SK-N-SH treated with all-trans-retinoic acid at 6 μM for 48 hours (cell line): Measurements from ENCODE around the gene AURKB.

ENCODE experiments used
- ATAC-seq: fragments of 200-7000 bp; cut with Tn5 transposase; 3 replicates; pipeline ENCODE4 v1.9.1; 2020; ENCODE audit warnings: mild to moderate bottlenecking, moderate library complexity
- ARNTL ChIP-seq: fragments of 450-650 bp; formaldehyde crosslinking; IDR thresholded peaks from 2 replicates; pipeline ENCODE4 v1.5.0; 2020; ENCODE audit warnings: low read depth, mild to moderate bottlenecking, moderate library complexity, borderline replicate concordance
- BACH2 ChIP-seq: fragments of 250-450 bp; sonication (Bioruptor Pico); IDR thresholded peaks from 2 replicates; pipeline ENCODE4 v1.9.0; 2021; ENCODE audit warnings: mild to moderate bottlenecking, borderline replicate concordance
- CSDC2 ChIP-seq: fragments of 250-450 bp; sonication (Bioruptor Pico); IDR thresholded peaks from 2 replicates; pipeline ENCODE4 v1.5.0; 2020; ENCODE audit warnings: mild to moderate bottlenecking, moderate library complexity
- CSRNP3 ChIP-seq: fragments of 250-450 bp; sonication (Bioruptor Pico); IDR thresholded peaks from 2 replicates; pipeline ENCODE4 v1.5.1; 2021; ENCODE audit warnings: mild to moderate bottlenecking, moderate library complexity
- ESRRG ChIP-seq: fragments of 250-450 bp; sonication (Bioruptor Pico); IDR thresholded peaks from 2 replicates; pipeline ENCODE4 v1.6.1; 2021; ENCODE audit warnings: mild to moderate bottlenecking
- GLIS3 ChIP-seq: fragments of 250-450 bp; sonication (Bioruptor Pico); IDR thresholded peaks from 2 replicates; pipeline ENCODE4 v1.5.0; 2020; ENCODE audit warnings: mild to moderate bottlenecking, moderate library complexity
- ISL1 ChIP-seq: fragments of 250-450 bp; sonication (Bioruptor Pico); IDR thresholded peaks from 2 replicates; pipeline ENCODE4 v2.1.2; 2022; ENCODE audit warnings: mild to moderate bottlenecking, moderate library complexity
- OSR1 ChIP-seq: fragments of 250-450 bp; sonication (Bioruptor Pico); IDR thresholded peaks from 2 replicates; pipeline ENCODE4 v1.8.0; 2022; ENCODE audit warnings: moderate library complexity, mild to moderate bottlenecking, inconsistent platforms
- PATZ1 ChIP-seq: fragments of 250-450 bp; sonication (Bioruptor Pico); IDR thresholded peaks from 2 replicates; pipeline ENCODE4 v1.8.0; 2020; ENCODE audit warnings: mild to moderate bottlenecking, moderate library complexity, borderline replicate concordance
- PPARA ChIP-seq: fragments of 250-450 bp; sonication (Bioruptor Pico); IDR thresholded peaks from 2 replicates; pipeline ENCODE4 v1.5.0; 2020; ENCODE audit warnings: mild to moderate bottlenecking, borderline replicate concordance
- RARB ChIP-seq: fragments of 250-450 bp; sonication (Bioruptor Pico); IDR thresholded peaks from 2 replicates; pipeline ENCODE4 v1.8.0; 2021; ENCODE audit warnings: mild to moderate bottlenecking, moderate library complexity
- SNAI2 ChIP-seq: fragments of 250-450 bp; sonication (Bioruptor Pico); IDR thresholded peaks from 2 replicates; pipeline ENCODE4 v1.5.0; 2020; ENCODE audit warnings: mild to moderate bottlenecking, moderate library complexity
- TCF4 ChIP-seq: fragments of 250-450 bp; sonication (Bioruptor Pico); IDR thresholded peaks from 2 replicates; pipeline ENCODE4 v1.8.0; 2021; ENCODE audit warnings: mild to moderate bottlenecking, moderate library complexity, borderline replicate concordance
- TOX ChIP-seq: fragments of 250-450 bp; sonication (Bioruptor Pico); IDR thresholded peaks from 2 replicates; pipeline ENCODE4 v1.8.0; 2021; ENCODE audit warnings: mild to moderate bottlenecking, moderate library complexity, borderline replicate concordance
- ZC3H10 ChIP-seq: fragments of 250-450 bp; sonication (Bioruptor Pico); IDR thresholded peaks from 2 replicates; pipeline ENCODE4 v1.5.1; 2021; ENCODE audit warnings: mild to moderate bottlenecking, moderate library complexity
- ZFP3 ChIP-seq: fragments of 250-450 bp; sonication (Bioruptor Pico); IDR thresholded peaks from 2 replicates; pipeline ENCODE4 v1.5.0; 2020; ENCODE audit warnings: mild to moderate bottlenecking, moderate library complexity
- ZFP30 ChIP-seq: fragments of 450-650 bp; formaldehyde crosslinking; IDR thresholded peaks from 2 replicates; pipeline ENCODE4 v1.5.0; 2022; ENCODE audit warnings: mild to moderate bottlenecking, moderate library complexity
- ZNF565 ChIP-seq: fragments of 450-650 bp; formaldehyde crosslinking; conservative IDR thresholded peaks from 2 replicates; pipeline ENCODE4 v1.5.0; 2020; ENCODE audit warnings: low read depth, mild to moderate bottlenecking, moderate library complexity
- ZNF70 ChIP-seq: fragments of 450-650 bp; formaldehyde crosslinking; IDR thresholded peaks from 2 replicates; pipeline ENCODE4 v1.5.0; 2020; ENCODE audit warnings: mild to moderate bottlenecking, moderate library complexity
- ZNF8 ChIP-seq: fragments of 450-650 bp; formaldehyde crosslinking; IDR thresholded peaks from 2 replicates; pipeline ENCODE4 v1.5.0; 2020; ENCODE audit warnings: mild to moderate bottlenecking, moderate library complexity
- TF ChIP-seq, protein P1 (sequence below): fragments of 250-450 bp; sonication (Bioruptor Pico); IDR thresholded peaks from 2 replicates; pipeline ENCODE4 v1.5.1; 2020; ENCODE audit warnings: low read depth, mild to moderate bottlenecking, moderate library complexity
- TF ChIP-seq, protein P2 (sequence below): fragments of 250-450 bp; sonication (Bioruptor Pico); IDR thresholded peaks from 2 replicates; pipeline ENCODE4 v1.5.0; 2020; ENCODE audit warnings: mild to moderate bottlenecking, moderate library complexity

AURKB gene

DNA sequence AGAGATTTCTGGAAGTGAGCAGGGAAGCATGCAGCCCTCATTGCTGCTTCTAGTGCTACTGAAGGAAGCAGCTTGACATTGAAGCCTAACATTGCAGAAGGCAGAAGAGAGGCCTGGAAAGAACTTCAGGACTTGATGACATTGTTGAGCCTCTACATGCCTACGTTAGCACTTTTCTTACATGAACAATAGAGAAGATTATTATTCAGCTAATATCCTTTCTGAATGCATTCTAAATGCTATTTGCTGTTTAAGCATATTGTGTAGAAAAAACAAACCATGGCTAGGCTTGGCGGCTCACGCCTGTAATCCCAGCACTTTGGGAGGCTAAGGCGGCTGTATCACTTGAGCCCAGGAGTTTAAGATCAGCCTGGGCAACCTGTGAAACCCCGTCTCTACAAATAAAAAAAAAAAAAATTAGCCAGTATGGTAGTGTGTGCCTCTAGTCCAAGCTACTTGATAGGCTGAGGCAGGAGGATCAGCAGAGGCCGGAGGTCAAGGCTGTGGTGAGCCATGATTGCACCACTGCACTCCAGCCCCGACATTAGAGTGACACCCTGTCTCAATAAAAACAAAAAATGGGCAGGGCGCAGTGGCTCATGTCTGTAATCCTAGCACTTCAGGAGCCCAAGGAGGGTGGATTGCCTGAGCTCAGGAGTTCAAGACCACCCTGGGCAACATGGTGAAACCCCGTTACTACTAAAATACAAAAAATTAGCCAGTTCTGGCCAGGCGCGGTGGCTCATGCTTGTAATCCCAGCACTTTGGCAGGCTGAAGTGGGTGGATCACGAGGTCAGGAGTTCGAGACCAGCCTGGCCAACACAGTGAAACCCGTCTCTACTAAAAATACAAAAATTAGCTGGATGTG is 2.2 kb upstream of the AURKB start:
- TF ChIP-seq ZNF70 (CRISPR knock-in tag), result no peak
- TF ChIP-seq CSDC2 (CRISPR knock-in tag), result no peak
- TF ChIP-seq OSR1, result no peak
- TF ChIP-seq, protein P1, sequence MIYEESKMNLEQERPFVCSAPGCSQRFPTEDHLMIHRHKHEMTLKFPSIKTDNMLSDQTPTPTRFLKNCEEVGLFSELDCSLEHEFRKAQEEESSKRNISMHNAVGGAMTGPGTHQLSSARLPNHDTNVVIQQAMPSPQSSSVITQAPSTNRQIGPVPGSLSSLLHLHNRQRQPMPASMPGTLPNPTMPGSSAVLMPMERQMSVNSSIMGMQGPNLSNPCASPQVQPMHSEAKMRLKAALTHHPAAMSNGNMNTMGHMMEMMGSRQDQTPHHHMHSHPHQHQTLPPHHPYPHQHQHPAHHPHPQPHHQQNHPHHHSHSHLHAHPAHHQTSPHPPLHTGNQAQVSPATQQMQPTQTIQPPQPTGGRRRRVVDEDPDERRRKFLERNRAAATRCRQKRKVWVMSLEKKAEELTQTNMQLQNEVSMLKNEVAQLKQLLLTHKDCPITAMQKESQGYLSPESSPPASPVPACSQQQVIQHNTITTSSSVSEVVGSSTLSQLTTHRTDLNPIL, result no peak
- TF ChIP-seq ZFP30 (CRISPR knock-in tag), result no peak
- no peak for TF ChIP-seq TCF4 (CRISPR knock-in tag)
- TF ChIP-seq ZFP3, result no peak
- TF ChIP-seq PATZ1 (CRISPR knock-in tag), result no peak
- no peak for TF ChIP-seq RARB (CRISPR knock-in tag)
- no peak for TF ChIP-seq BACH2 (CRISPR knock-in tag)
- TF ChIP-seq PPARA (CRISPR knock-in tag), result no peak
- no peak for TF ChIP-seq ZNF8 (CRISPR knock-in tag)
- TF ChIP-seq SNAI2 (CRISPR knock-in tag), result no peak
- TF ChIP-seq ZC3H10 (CRISPR knock-in tag), result no peak
- TF ChIP-seq, protein P2, sequence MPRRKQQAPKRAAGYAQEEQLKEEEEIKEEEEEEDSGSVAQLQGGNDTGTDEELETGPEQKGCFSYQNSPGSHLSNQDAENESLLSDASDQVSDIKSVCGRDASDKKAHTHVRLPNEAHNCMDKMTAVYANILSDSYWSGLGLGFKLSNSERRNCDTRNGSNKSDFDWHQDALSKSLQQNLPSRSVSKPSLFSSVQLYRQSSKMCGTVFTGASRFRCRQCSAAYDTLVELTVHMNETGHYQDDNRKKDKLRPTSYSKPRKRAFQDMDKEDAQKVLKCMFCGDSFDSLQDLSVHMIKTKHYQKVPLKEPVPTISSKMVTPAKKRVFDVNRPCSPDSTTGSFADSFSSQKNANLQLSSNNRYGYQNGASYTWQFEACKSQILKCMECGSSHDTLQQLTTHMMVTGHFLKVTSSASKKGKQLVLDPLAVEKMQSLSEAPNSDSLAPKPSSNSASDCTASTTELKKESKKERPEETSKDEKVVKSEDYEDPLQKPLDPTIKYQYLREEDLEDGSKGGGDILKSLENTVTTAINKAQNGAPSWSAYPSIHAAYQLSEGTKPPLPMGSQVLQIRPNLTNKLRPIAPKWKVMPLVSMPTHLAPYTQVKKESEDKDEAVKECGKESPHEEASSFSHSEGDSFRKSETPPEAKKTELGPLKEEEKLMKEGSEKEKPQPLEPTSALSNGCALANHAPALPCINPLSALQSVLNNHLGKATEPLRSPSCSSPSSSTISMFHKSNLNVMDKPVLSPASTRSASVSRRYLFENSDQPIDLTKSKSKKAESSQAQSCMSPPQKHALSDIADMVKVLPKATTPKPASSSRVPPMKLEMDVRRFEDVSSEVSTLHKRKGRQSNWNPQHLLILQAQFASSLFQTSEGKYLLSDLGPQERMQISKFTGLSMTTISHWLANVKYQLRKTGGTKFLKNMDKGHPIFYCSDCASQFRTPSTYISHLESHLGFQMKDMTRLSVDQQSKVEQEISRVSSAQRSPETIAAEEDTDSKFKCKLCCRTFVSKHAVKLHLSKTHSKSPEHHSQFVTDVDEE (CRISPR knock-in tag), result no peak
- TF ChIP-seq CSRNP3 (CRISPR knock-in tag), result no peak
- no peak for TF ChIP-seq ESRRG (CRISPR knock-in tag)
- no peak for TF ChIP-seq GLIS3 (CRISPR knock-in tag)
- TF ChIP-seq ISL1 (CRISPR knock-in tag), result no peak

DNA sequence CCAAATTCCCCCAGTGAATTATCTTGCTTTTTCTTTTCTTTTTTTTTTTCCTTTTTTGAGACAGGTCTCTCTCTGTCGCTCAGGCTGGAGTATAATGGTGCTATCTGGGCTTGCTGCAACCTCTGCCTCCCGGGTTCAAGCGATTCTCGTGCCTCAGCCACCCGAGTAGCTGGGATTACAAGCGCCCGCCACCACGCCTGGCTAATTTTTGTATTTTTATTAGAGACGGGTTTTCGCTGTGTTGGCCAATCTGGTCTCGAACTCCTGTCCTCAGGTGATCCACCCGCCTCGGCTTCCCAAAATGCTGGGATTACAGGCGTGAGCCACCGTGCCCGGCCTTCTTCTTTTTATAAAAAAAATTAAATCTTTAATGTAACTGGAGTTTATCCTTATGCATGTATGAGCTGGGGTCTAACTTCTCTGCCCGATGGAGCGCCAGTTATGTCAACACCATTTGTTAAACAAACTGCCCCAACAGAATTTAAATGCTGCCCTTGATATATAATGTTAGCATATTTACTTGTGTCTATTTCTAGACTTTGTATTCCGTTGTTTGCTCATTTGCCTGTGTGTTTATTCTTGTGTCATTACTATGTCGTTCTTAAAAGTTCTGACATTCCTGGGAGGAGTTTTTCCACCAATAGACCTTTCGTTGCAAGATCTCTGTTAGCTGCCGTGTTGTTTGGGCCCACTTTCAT is 535 bp upstream of the AURKB start:
- ATAC-seq, result peak; percentile 33
- TF ChIP-seq GLIS3 (CRISPR knock-in tag), result no peak
- no peak for TF ChIP-seq ARNTL
- no peak for TF ChIP-seq BACH2 (CRISPR knock-in tag)
- TF ChIP-seq, protein P1, result no peak
- no peak for TF ChIP-seq PPARA (CRISPR knock-in tag)
- no peak for TF ChIP-seq ZFP3
- no peak for TF ChIP-seq ISL1 (CRISPR knock-in tag)
- TF ChIP-seq ZFP30 (CRISPR knock-in tag), result no peak
- TF ChIP-seq OSR1, result no peak
- TF ChIP-seq, protein P2 (CRISPR knock-in tag), result no peak
- TF ChIP-seq ZNF565 (CRISPR knock-in tag), result no peak
- no peak for TF ChIP-seq ESRRG (CRISPR knock-in tag)
- no peak for TF ChIP-seq CSDC2 (CRISPR knock-in tag)
- TF ChIP-seq PATZ1 (CRISPR knock-in tag), result no peak
- no peak for TF ChIP-seq RARB (CRISPR knock-in tag)
- TF ChIP-seq TOX (CRISPR knock-in tag), result no peak
- TF ChIP-seq TCF4 (CRISPR knock-in tag), result no peak

More for the DNA sequence above, 2.2 kb upstream of the AURKB start:
- no peak for ATAC-seq
